SK-N-MC (cell line): Measurements from ENCODE around the gene MRPL54.

Experiments used
- DNase-seq: peaks from one replicate; pipeline ENCODE4 v3.0.0-alpha.2; 2011; ENCODE audit warnings: low read depth, low spot score
- H3K27ac ChIP-seq: fragments of 200-600 bp; sonication (generic); 2 replicates; pipeline ENCODE4 v1.5.1; 2016; ENCODE audit warnings: mixed run types
- H3K36me3 ChIP-seq: fragments of 200-600 bp; sonication (generic); 2 replicates; pipeline ENCODE4 v1.6.1; 2017; ENCODE audit warnings: antibody characterized with exemption, low read length, mixed read lengths; ENCODE audit not compliant: insufficient read depth
- H3K4me3 ChIP-seq: fragments of 200-600 bp; sonication (generic); 2 replicates; pipeline ENCODE4 v1.5.1; 2016
- H3K9ac ChIP-seq: fragments of 200-600 bp; sonication (generic); 2 replicates; pipeline ENCODE4 v1.8.0; 2017; ENCODE audit warnings: mixed run types, mixed read lengths; ENCODE audit not compliant: insufficient read length
- H3K9me3 ChIP-seq: fragments of 200-600 bp; sonication (generic); 2 replicates; pipeline ENCODE4 v1.6.1; 2017; ENCODE audit warnings: low read depth, mild to moderate bottlenecking, antibody characterized with exemption, low read length, moderate library complexity, mixed read lengths
- EZH2 ChIP-seq: fragments of 200-600 bp; sonication (generic); IDR thresholded peaks from one replicate; pipeline ENCODE4 v1.6.1; 2017; ENCODE audit warnings: antibody characterized with exemption
- FOXP2 ChIP-seq: optimal IDR thresholded peaks from 2 replicates; pipeline ENCODE3; 2011; ENCODE audit warnings: mild to moderate bottlenecking, moderate library complexity; ENCODE audit not compliant: insufficient read depth; ENCODE audit errors: extremely low read length, control extremely low read depth
- POLR2AphosphoS5 ChIP-seq: IDR thresholded peaks from 2 replicates; pipeline ENCODE4 v1.6.1; 2012; ENCODE audit warnings: mild to moderate bottlenecking, low read depth, low read length, borderline replicate concordance

MRPL54 gene

DNA sequence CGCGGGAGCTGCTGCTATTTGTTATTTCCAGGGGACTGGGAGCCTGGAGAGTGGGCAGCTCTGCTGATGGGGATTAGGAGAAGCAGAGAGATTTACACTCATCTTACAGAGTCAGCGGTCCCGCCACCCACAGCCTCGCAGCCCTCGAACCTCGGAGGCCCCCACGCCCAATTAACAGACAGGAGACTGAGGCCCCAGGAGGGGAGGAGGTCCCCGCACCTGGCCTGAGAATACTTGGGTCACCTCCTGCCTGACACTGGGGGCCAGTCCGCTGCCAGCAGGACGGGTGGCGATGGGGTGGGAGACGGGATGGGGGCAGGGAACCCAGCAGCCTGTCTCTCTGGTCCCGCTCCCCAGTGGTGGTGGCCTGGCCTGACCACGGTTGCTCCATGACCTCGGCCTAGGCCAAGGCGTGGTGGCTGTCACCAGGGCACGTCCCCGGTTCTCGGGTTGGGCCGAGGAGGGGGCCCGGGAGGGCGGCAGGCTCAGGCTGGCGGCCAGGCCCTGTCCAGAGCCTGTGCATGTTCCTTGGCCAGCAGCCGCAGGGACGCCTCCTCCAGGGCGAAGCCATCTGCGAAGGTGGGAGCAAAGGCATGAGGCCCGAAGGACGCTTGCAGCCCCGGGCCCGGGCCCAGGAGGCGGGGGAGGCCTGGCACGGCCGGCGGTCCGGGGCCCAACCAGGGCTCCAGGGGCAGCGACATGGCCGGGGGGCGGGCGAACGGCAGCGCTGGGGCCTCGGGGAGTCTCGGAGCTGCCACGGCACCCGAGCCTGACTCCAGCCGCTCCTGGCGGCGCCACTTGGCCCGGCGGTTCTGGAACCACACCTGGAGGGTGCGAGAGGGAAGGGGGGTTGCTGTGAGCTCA is 7.9 kb downstream of the MRPL54 start:
- no peak overlapping the region for H3K27ac ChIP-seq
- TF ChIP-seq FOXP2, result no peak
- no peak for TF ChIP-seq POLR2AphosphoS5
- TF ChIP-seq EZH2, result no peak
- no peak for DNase-seq
- H3K36me3 ChIP-seq, result peaks cover 3% of the 10 kb centered on the region; the same call in 1 of the 2 replicates
- H3K4me3 ChIP-seq, result no peak overlapping the region
- H3K9ac ChIP-seq, result no peak overlapping the region
- H3K9me3 ChIP-seq, result no peaks in the 10 kb centered on the region

DNA sequence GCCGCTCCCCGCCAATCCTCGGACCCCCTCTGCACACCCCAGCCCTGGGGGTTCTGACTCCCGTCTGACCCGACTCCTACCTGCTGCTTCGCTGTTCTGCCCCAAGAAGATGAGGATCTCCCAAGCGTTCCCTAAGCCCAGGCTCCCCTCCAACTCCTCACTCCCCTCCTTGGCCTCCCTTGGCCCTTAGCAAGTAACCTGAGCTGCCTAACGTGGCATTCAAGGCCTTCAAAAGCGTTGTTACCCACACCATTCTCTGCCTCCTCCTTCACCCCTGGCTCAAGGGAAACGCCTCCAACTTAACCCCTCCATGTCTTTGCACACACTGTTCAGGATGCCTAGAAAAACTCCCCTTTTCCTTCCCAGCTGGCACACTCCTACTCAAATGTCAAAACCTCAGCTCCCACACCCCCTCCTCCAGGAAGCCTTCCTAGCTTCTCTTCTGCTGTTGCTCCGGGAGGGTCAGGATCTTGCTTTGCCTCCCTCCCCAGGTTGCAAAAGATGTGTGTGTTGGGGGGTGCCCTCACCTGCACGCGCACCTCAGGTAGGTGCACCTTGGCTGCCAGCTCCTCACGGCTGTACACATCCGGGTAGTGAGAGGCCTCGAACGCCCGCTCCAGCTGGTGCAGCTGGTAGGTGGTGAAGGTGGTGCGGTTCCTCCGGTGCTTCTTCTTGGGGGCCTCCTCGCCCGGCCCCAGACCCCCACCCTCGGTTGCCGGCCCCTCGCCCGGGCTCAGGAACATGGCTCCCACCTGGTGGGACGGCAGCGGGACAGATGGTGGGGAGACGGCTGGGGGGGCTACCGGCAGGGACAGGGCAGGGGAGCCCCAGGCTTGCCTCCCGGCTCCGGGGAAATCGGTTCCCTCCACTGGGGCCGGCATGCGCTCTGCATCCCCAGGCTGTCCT is 8.8 kb downstream of the MRPL54 start:
- DNase-seq, result no peak
- no peak overlapping the region for H3K9ac ChIP-seq
- no peak overlapping the region for H3K27ac ChIP-seq

DNA sequence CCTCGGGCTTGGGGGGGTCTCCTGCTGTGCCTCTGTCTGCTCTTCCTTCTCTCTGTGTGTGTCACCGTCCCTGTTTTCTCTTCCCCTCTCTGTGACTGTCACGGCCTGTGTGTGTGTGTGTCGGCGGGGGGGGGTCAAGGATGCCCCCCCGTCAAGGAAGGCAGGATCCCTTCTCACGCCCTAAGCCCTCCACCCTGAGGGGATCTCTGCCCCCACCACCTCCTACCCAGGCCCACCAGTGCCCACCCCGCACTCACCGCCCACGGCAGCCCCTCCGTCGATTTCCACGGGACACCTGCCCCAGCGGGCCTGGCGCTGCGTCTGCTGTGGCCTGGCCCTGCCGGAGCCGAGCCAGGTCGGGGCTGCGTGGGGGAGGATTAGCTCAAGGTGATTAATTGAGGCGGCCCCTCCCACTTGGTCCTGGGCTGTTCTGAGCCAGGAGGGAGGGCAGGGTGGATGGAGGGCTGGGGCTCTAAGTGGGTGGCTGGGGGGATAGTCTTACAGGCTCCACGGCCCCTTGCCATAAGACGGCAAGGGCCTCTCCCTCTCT is 9.5 kb downstream of the MRPL54 start, which contains the start of gene RAX2:
Gene RAX2 (minus strand): TSS at position 323 of the 550 bp plus-strand sequence. CDS start 486 bp downstream, outside the sequence.
- Histone ChIP-seq H3K36me3 (peaks cover 3% of the 10 kb centered on the region; the same call in 1 of the 2 replicates), H3K4me3 (no peak within 1 kb of the TSS), H3K27ac (no peak within 1 kb of the TSS), H3K9me3 (no peaks in the 10 kb centered on the region), H3K9ac (no peak within 1 kb of the TSS)
- TF ChIP-seq POLR2AphosphoS5 (no peak), FOXP2 (no peak), EZH2 (no peak)
- no peak for DNase-seq

More for the DNA sequence above, 8.8 kb downstream of the MRPL54 start:
- TF ChIP-seq FOXP2 (no peak), POLR2AphosphoS5 (no peak), EZH2 (no peak)
- no peaks in the 10 kb centered on the region for H3K9me3 ChIP-seq
- peaks cover 3% of the 10 kb centered on the region; the same call in 1 of the 2 replicates for H3K36me3 ChIP-seq
- H3K4me3 ChIP-seq, result no peak overlapping the region

DNA sequence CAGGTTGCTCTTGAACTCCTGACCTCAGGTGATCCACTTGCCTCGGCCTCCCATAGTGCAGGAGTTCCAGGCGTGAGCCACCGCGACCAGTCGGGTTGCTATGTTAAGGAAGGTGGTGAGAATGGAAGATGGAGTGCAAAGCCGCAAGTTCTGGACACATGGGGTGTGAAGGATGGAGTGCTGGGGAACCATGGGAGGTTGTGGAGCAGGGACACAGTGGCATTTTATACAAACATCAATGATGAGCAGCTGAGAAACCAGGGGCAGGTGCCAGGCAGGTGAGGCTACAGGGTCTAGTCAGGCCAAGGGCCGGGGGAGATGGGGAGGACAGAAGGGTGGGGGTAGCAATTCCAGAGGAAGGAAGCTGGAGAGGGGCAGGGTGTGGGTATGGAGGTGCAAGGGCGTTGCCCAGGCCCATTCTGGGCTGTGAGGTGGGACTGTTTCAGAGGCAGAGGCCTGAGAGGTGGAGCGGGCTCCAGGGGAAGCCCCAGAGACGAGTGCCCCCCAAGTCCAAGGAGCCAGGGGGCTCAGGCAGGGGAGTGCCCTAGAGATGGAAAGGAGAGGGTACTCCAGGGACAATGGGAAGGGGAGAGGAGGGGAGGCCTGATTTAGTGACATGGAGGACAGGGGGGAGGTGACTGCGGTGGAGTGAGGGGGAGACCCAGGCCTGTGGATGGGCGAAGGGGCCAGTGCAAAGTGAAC is 11.5 kb downstream of the MRPL54 start:
- no peaks in the 10 kb centered on the region for H3K9me3 ChIP-seq
- H3K27ac ChIP-seq, result no peak overlapping the region
- H3K9ac ChIP-seq, result no peak overlapping the region
- DNase-seq, result no peak
- H3K36me3 ChIP-seq, result no peaks in the 10 kb centered on the region
- no peak overlapping the region for H3K4me3 ChIP-seq
- TF ChIP-seq EZH2 (no peak), POLR2AphosphoS5 (no peak), FOXP2 (no peak)

DNA sequence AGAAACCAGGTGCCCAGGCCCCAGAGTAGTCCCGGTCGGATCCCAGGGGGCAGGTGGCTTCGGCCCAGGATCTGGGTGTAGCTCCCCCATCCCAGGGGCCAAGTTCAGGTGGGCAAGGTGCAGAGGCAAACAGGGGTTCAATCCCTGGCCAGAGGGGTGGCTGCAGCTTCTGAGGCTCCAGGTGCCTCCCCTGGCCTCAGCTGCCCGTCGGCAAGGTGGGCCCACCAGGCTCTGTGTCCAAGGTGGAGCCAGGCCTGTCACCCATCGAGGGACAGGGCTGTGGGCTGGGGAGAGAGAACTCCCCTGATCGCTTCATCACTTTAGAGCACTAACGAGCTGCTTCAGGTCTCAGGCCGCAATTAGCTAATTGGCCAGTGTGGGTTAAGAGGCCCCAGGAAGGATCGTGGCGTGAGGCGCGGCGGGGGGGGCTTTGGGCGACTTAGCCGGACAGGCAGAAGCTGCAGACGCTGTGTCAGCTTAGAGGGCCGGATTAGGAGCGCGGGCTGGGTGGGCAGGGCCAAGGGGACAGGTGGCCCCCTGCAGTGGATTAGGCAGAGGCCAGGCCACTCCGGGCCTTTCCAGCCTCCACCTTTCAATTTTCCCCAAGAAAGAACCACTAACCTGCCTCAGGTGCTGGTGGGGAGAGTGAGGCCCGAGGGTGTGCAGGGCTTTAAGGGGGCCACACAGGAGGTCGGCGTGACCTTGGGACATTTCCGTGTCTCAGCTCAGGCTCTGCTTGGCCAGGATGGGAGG is 12.3 kb downstream of the MRPL54 start:
- TF ChIP-seq EZH2 (no peak), POLR2AphosphoS5 (no peak), FOXP2 (no peak)
- Histone ChIP-seq H3K27ac (no peak overlapping the region), H3K9me3 (no peaks in the 10 kb centered on the region), H3K36me3 (no peaks in the 10 kb centered on the region), H3K9ac (no peak overlapping the region), H3K4me3 (no peak overlapping the region)
- no peak for DNase-seq

DNA sequence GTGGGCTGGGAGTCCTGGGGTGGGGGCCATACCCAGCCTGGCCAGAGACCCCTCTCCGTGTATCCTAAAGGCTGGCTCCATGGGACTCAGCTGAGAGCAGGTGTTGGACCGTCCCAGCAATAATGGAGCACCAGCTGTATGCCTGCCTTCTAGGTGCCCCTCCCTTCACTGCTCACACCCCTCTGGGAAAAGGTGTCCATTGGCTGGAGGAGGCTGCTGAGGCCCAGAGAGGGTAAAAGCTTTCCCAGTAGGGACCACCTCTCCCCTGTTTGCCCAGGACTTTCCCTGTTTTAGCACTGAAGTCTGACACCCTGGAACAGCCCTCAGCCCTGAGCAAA is 12.9 kb downstream of the MRPL54 start:
- Histone ChIP-seq H3K27ac (no peak overlapping the region), H3K9me3 (no peaks in the 10 kb centered on the region), H3K9ac (no peak overlapping the region), H3K36me3 (no peaks in the 10 kb centered on the region), H3K4me3 (no peak overlapping the region)
- TF ChIP-seq FOXP2 (no peak), EZH2 (no peak), POLR2AphosphoS5 (no peak)
- DNase-seq, result no peak

DNA sequence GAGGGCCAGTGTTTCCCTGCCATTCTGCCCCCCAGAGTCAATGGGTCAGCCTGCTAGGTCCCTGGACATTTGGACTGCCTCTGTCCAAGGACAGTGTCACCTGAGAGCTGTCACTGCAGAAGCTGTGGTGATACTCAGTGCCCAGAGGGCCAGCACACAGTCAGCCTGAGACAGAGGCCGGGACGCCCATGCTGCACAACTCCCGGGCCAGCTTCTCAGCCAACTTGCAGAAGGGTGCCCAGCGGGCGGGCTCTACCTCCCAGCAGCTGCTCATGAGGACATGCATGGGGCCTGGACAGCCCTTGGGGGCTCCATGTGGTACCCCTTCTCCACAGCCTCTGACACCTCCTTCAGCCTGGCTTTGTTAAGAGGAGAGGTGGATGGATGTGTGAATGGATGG is 13.3 kb downstream of the MRPL54 start:
- TF ChIP-seq POLR2AphosphoS5, result no peak
- no peak for TF ChIP-seq EZH2
- TF ChIP-seq FOXP2, result no peak
- Histone ChIP-seq H3K4me3 (no peak overlapping the region), H3K36me3 (no peaks in the 10 kb centered on the region), H3K27ac (no peak overlapping the region), H3K9me3 (no peaks in the 10 kb centered on the region), H3K9ac (no peak overlapping the region)
- DNase-seq, result no peak
